ENCODE results near the gene ATP2C2. TPM values are rescaled to one million over a fixed set of nuclear protein-coding genes. Genes with fewer than 3 reads are reported as not detected.
A peak's percentile ranks its signal among the peaks of the same experiment; 100 is the strongest.

Gene ATP2C2
- total RNA-seq, 2 experiments from 2014 or later = not detected

DNA sequence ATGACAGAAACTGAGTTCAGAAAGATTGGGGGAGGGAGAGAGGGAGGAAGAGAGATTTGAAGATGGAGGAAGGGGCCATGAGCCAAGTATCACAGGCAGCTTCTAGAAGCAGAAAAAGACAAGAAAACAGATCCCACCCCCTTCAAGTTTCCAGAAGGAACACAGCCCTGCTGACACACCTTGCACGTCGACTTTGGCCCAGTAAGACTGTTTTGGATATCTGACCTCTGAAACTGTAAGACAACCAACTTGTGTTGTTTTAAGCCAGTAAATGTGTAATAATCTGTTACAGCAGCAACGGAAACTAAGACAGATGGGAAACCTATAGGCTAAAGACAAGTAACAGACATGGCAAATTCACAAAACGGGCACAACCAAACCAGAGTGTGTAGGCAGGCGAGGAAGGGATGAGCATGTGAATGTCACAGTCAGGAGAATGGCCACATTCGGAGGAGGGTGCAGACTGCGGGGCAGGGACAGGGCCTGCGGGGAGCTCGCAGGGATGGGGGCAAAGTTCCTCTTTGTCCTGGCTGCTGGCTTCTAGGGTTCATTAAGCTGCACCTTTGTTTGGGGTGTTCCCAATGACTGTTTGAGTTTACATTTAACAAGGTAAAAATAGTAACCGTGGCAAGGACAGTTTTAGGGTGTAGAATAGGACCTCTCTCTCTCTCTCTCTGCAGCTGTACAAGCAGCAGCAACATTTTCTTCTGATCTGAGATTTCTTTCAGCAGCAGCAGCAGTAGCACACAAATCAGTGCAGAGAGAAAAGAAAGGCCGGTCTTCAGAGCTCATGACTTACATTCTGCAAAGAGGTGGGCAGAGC is 18.3 kb upstream of the ATP2C2 start:
- H3K4me1 Mint-ChIP-seq = no peaks in the 10 kb centered on the region
- no peak for DNase-seq
- ChIA-PET POLR2A (no interaction called here), CTCF (no interaction called here)
- no peaks in the 10 kb centered on the region for H3K36me3 Mint-ChIP-seq (ENCODE audit: low read depth)
- H3K27me3 Mint-ChIP-seq = peaks cover 6% of the 10 kb centered on the region
- no peaks in the 10 kb centered on the region for H3K9me3 Mint-ChIP-seq
- H3K27ac Mint-ChIP-seq = no peak overlapping the region
- no peak overlapping the region for H3K4me3 Mint-ChIP-seq

GRCh38 chr16:84350685-84351400 is 17.5 kb upstream of the ATP2C2 start:
- Mint-ChIP-seq H3K27me3 (peaks cover 6% of the 10 kb centered on the region), H3K4me1 (no peaks in the 10 kb centered on the region), H3K9me3 (no peaks in the 10 kb centered on the region), H3K27ac (no peak overlapping the region), H3K4me3 (no peak overlapping the region), H3K36me3 (ENCODE audit: low read depth) (no peaks in the 10 kb centered on the region)
- ChIA-PET POLR2A (no interaction called here), CTCF (no interaction called here)
- DNase-seq = no peak

GRCh38 chr16:84351630-84352029 is 16.7 kb upstream of the ATP2C2 start:
- no peak overlapping the region for H3K4me3 Mint-ChIP-seq

DNA sequence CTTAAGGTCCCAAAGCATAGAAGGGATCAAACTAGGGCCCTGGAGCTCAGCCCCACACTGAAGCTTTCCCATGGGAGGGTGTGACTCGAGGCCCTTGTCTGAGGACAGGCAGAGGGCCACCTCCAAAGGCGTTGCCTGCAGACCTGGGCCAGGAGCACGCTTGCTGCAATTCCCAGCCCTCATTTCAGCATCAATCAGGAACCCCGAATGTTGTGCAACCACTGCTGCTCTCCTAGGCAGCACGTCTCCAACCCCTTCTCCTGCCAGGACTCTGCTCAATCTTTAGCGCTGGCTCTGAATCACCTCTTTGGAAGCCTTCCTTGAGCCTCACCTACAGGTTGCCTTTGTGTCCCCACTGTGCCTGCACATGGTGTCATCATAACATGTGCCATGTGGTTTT is 14.0 kb upstream of the ATP2C2 start:
- ChIA-PET CTCF (no interaction called here), POLR2A (no interaction called here)
- H3K9me3 Mint-ChIP-seq = no peaks in the 10 kb centered on the region
- H3K4me1 Mint-ChIP-seq = peaks cover 17% of the 10 kb centered on the region
- H3K27ac Mint-ChIP-seq = no peak overlapping the region
- H3K27me3 Mint-ChIP-seq = peaks cover 9% of the 10 kb centered on the region
- no peak overlapping the region for H3K4me3 Mint-ChIP-seq
- H3K36me3 Mint-ChIP-seq (ENCODE audit: low read depth) = no peaks in the 10 kb centered on the region
- DNase-seq = no peak

More at GRCh38 chr16:84351630-84352029, 16.7 kb upstream of the ATP2C2 start:
- Mint-ChIP-seq H3K4me1 (no peaks in the 10 kb centered on the region), H3K27ac (no peak overlapping the region), H3K27me3 (peaks cover 5% of the 10 kb centered on the region), H3K36me3 (ENCODE audit: low read depth) (no peaks in the 10 kb centered on the region), H3K9me3 (no peaks in the 10 kb centered on the region)
- no peak for DNase-seq
- CTCF ChIA-PET = no interaction called here
- POLR2A ChIA-PET = no interaction called here

DNA sequence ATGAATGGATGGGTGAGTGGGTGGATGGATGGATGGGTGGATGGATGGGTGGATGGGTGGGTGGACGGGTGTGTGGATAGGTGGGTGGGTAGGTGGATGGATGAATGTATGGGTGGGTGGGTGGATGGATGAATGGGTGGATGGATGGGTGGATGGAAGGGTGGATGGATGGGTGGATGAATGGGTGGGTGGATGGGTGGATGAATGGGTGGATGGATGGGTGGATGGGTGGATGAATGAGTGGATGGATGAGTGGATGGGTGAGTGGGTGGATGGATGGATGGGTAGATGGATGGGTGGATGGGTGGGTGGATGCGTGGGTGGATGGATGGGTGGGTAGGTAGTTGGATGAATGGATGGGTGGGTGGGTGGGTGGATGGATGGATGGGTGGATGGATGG is 13.2 kb upstream of the ATP2C2 start:
- H3K4me1 Mint-ChIP-seq = peaks cover 25% of the 10 kb centered on the region
- H3K27ac Mint-ChIP-seq = no peak overlapping the region
- no peak overlapping the region for H3K4me3 Mint-ChIP-seq
- no peaks in the 10 kb centered on the region for H3K36me3 Mint-ChIP-seq (ENCODE audit: low read depth)
- no peak for DNase-seq
- ChIA-PET CTCF (no interaction called here), POLR2A (no interaction called here)
- peaks cover 9% of the 10 kb centered on the region for H3K27me3 Mint-ChIP-seq
- no peaks in the 10 kb centered on the region for H3K9me3 Mint-ChIP-seq

DNA sequence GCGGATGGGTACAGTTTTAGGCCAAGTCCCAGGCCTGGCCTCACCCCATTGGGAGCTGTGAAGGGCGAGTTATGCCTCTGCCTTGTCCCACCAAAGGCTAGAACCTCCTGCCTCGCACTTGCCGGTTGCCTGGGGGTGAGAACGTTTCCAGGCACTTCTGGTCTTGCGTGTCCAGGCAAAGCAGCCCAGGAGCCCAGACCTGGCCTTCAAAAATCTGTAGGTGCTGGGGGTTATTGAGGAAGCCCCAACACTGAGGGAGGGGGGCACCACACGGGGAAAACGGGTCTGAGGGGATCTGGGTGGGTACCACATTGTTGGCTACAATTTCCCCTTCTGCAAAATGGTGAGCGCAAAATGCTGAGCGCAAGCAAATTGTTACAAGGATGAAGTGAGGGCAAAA is 12.2 kb upstream of the ATP2C2 start:
- CTCF ChIA-PET = no interaction called here
- no peak for DNase-seq
- Mint-ChIP-seq H3K36me3 (ENCODE audit: low read depth) (no peaks in the 10 kb centered on the region), H3K9me3 (no peaks in the 10 kb centered on the region), H3K27ac (no peak overlapping the region), H3K27me3 (peaks cover 9% of the 10 kb centered on the region), H3K4me3 (no peak overlapping the region), H3K4me1 (peaks cover 35% of the 10 kb centered on the region)
- POLR2A ChIA-PET = no interaction called here

GRCh38 chr16:84356591-84357116 is 11.7 kb upstream of the ATP2C2 start:
- H3K9me3 Mint-ChIP-seq = no peaks in the 10 kb centered on the region
- CTCF ChIA-PET = no interaction called here
- no peak overlapping the region for H3K27ac Mint-ChIP-seq
- peaks cover 36% of the 10 kb centered on the region for H3K4me1 Mint-ChIP-seq
- POLR2A ChIA-PET = no interaction called here
- peaks cover 9% of the 10 kb centered on the region for H3K27me3 Mint-ChIP-seq
- DNase-seq = no peak
- no peaks in the 10 kb centered on the region for H3K36me3 Mint-ChIP-seq (ENCODE audit: low read depth)
- H3K4me3 Mint-ChIP-seq = no peak overlapping the region

DNA sequence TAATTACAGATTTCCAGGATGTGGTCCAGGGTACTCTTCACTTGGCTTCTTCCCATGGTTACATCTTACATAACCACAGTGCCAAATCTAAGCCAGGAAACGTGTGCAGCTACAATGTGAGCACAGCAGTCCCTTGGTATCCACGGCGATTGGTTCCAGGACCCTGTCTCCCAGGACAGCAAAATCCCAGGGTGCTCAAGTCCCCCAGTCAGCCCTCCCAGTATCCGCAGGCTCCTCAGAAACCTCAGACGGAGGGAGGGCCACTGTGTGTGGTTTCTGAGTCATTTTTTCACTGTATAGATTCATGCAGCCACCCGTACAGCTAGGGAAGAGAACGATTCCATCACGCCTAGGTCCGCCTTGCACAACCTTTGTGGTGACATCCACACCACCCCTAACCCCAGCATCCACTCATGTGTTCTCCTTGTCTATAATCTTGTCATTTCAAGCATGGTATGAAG is 11.1 kb upstream of the ATP2C2 start:
- POLR2A ChIA-PET = no interaction called here
- CTCF ChIA-PET = no interaction called here
- Mint-ChIP-seq H3K27ac (no peak overlapping the region), H3K4me3 (no peak overlapping the region), H3K4me1 (peaks cover 36% of the 10 kb centered on the region), H3K27me3 (peaks cover 9% of the 10 kb centered on the region), H3K9me3 (no peaks in the 10 kb centered on the region), H3K36me3 (ENCODE audit: low read depth) (no peaks in the 10 kb centered on the region)
- DNase-seq = peak; percentile 50

- Mint-ChIP-seq H3K4me1 (peaks cover 36% of the 10 kb centered on the region), H3K27ac (no peak overlapping the region), H3K27me3 (peaks cover 9% of the 10 kb centered on the region), H3K4me3 (no peak overlapping the region), H3K9me3 (no peaks in the 10 kb centered on the region), H3K36me3 (ENCODE audit: low read depth) (no peaks in the 10 kb centered on the region)
- no peak for DNase-seq
- ChIA-PET POLR2A (no interaction called here), CTCF (no interaction called here)
Observed at GRCh38 chr16:84358601-84359295, 9.6 kb upstream of the ATP2C2 start.

GRCh38 chr16:84359326-84359725 is 9.0 kb upstream of the ATP2C2 start:
- H3K4me1 Mint-ChIP-seq = peaks cover 36% of the 10 kb centered on the region
- H3K9me3 Mint-ChIP-seq = no peaks in the 10 kb centered on the region
- DNase-seq = no peak
- ChIA-PET CTCF (no interaction called here), POLR2A (no interaction called here)
- no peaks in the 10 kb centered on the region for H3K36me3 Mint-ChIP-seq (ENCODE audit: low read depth)
- no peak overlapping the region for H3K4me3 Mint-ChIP-seq
- no peak overlapping the region for H3K27ac Mint-ChIP-seq
- peaks cover 10% of the 10 kb centered on the region for H3K27me3 Mint-ChIP-seq

GRCh38 chr16:84360170-84360569 is 8.2 kb upstream of the ATP2C2 start:
- CTCF ChIA-PET = no interaction called here
- no peak overlapping the region for H3K4me3 Mint-ChIP-seq

GRCh38 chr16:84360748-84361147 is 7.6 kb upstream of the ATP2C2 start:
- CTCF ChIA-PET = no interaction called here
- no peak overlapping the region for H3K4me3 Mint-ChIP-seq
- no peaks in the 10 kb centered on the region for H3K36me3 Mint-ChIP-seq (ENCODE audit: low read depth)
- H3K4me1 Mint-ChIP-seq = peaks cover 36% of the 10 kb centered on the region
- no peak for DNase-seq
- POLR2A ChIA-PET = no interaction called here
- peak overlapping the region; percentile 57 for H3K27ac Mint-ChIP-seq
- H3K9me3 Mint-ChIP-seq = no peaks in the 10 kb centered on the region
- peaks cover 11% of the 10 kb centered on the region for H3K27me3 Mint-ChIP-seq

More at GRCh38 chr16:84360170-84360569, 8.2 kb upstream of the ATP2C2 start:
- H3K27ac Mint-ChIP-seq = peak overlapping the region; percentile 57
- POLR2A ChIA-PET = no interaction called here
- peak; percentile 75 for DNase-seq
- no peaks in the 10 kb centered on the region for H3K9me3 Mint-ChIP-seq
- H3K27me3 Mint-ChIP-seq = peaks cover 11% of the 10 kb centered on the region
- H3K36me3 Mint-ChIP-seq (ENCODE audit: low read depth) = no peaks in the 10 kb centered on the region
- peaks cover 36% of the 10 kb centered on the region for H3K4me1 Mint-ChIP-seq

- DNase-seq = no peak
- Mint-ChIP-seq H3K4me1 (peaks cover 36% of the 10 kb centered on the region), H3K9me3 (no peaks in the 10 kb centered on the region), H3K36me3 (ENCODE audit: low read depth) (no peaks in the 10 kb centered on the region), H3K4me3 (no peak overlapping the region), H3K27me3 (peaks cover 18% of the 10 kb centered on the region), H3K27ac (no peak overlapping the region)
- ChIA-PET CTCF (no interaction called here), POLR2A (no interaction called here)
Observed at GRCh38 chr16:84361546-84361945, 6.8 kb upstream of the ATP2C2 start.

Measured in activated CD4-positive, alpha-beta memory T cell treated with anti-CD3 and anti-CD28 coated beads, Interleukin-2, amount 10 ng/mL, durations not matched to agents 7 days and 5 days (primary cell).